ENCODE data around the gene MEST. TPM values are rescaled to one million over a fixed set of nuclear protein-coding genes. Genes with fewer than 3 reads are reported as not detected.
A peak's percentile ranks its signal among the peaks of the same experiment; 100 is the strongest.

Gene MEST, protein sequence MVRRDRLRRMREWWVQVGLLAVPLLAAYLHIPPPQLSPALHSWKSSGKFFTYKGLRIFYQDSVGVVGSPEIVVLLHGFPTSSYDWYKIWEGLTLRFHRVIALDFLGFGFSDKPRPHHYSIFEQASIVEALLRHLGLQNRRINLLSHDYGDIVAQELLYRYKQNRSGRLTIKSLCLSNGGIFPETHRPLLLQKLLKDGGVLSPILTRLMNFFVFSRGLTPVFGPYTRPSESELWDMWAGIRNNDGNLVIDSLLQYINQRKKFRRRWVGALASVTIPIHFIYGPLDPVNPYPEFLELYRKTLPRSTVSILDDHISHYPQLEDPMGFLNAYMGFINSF
- total RNA-seq = 10 to 100 TPM; 13.9 to 52.5 (median 17.8) TPM

DNA sequence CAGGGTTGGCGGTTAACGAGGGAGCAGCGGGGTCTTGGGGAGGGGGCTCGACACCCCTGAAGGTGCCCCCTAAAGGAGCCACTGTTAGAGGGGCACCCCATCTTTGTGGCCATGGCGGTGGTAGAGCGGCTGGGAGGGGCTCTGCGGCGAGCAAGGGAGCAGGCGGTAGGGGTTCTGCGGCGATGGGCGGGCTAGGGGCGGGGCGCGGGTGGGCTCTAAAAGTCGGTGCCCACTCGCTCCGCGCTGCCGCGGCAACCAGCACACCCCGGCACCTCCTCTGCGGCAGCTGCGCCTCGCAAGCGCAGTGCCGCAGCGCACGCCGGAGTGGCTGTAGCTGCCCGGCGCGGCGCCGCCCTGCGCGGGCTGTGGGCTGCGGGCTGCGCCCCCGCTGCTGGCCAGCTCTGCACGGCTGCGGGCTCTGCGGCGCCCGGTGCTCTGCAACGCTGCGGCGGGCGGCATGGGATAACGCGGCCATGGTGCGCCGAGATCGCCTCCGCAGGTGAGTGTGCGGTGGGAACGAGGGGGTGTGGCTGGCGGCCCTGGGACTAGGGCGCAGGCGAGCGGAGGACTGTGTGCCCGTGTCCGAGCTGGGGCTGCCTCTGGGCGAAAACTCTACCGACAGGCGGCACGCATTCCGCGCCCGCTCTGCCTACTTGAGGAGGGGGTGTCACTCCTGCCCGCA lies at the start of gene MEST:
Gene MEST (plus strand): TSS at position 245 of the 682 bp plus-strand sequence. CDS start 229 bp downstream, at position 474.
- ATAC-seq (ENCODE audit: low FRiP score in 2 of 2) = peak in 1 of 2 donors; percentile 61
- DNase-seq = peak in 1 of 2 donors; percentile 83
- TF ChIP-seq POLR2AphosphoS5 (IDR thresholded peaks at IDR 0.05) (no peak), EP300 (IDR thresholded peaks at IDR 0.05) (no peak), POLR2A (IDR thresholded peaks at IDR 0.05) (no peak)
- TF ChIP-seq, protein P1, sequence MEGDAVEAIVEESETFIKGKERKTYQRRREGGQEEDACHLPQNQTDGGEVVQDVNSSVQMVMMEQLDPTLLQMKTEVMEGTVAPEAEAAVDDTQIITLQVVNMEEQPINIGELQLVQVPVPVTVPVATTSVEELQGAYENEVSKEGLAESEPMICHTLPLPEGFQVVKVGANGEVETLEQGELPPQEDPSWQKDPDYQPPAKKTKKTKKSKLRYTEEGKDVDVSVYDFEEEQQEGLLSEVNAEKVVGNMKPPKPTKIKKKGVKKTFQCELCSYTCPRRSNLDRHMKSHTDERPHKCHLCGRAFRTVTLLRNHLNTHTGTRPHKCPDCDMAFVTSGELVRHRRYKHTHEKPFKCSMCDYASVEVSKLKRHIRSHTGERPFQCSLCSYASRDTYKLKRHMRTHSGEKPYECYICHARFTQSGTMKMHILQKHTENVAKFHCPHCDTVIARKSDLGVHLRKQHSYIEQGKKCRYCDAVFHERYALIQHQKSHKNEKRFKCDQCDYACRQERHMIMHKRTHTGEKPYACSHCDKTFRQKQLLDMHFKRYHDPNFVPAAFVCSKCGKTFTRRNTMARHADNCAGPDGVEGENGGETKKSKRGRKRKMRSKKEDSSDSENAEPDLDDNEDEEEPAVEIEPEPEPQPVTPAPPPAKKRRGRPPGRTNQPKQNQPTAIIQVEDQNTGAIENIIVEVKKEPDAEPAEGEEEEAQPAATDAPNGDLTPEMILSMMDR (IDR thresholded peaks at IDR 0.05) = no peak
- no peaks in the 10 kb centered on the region for H3K36me3 ChIP-seq
- H3K4me3 ChIP-seq = peak within 1 kb of the TSS; percentile 16 to 51 (median 44)
- H3K27ac ChIP-seq = peak within 1 kb of the TSS; percentile 7 to 38 (median 32)
- H3K27me3 ChIP-seq = peaks cover 0 to 2% (median 0%) of the 10 kb centered on the region in 4 donors
- no peaks in the 10 kb centered on the region for H3K9me3 ChIP-seq
- peaks cover 5 to 33% (median 9%) of the 10 kb centered on the region in 4 donors for H3K4me1 ChIP-seq
- 58 to 71% methylated on average over 12 to 21 of the region's 71 CpGs for WGBS, 2 donors

DNA sequence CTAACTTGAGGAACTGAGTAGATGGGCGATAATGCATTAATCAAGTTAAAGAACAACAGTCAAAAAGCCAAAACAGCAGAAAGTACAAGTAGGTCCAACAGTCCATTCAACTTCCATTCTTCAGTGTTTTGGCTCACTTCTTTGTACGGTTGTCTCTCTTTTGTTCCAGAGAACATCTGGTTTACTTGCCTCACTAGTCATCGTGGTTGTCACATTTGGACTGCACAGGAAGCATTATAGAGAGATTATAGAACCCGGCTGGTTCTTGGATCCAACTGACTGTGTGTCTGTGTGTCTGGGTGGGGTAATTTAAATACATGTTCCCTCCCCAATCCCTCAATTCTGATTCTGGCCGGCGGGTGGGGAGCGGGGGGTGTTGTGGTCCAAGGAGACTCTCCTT lies 49.3 kb upstream of the MEST start:
- Histone ChIP-seq H3K9me3 (no peaks in the 10 kb centered on the region), H3K4me3 (no peak overlapping the region), H3K4me1 (peaks cover 13 to 25% (median 17%) of the 10 kb centered on the region in 4 donors), H3K36me3 (no peaks in the 10 kb centered on the region), H3K27me3 (no peaks in the 10 kb centered on the region), H3K27ac (no peak overlapping the region)
- no peak for ATAC-seq (ENCODE audit: low FRiP score in 2 of 2)
- DNase-seq = no peak
- WGBS, 2 donors = 68 to 79% methylated on average over 7 of the region's 7 CpGs
- no peak for TF ChIP-seq EP300 (IDR thresholded peaks at IDR 0.05)
- no peak for TF ChIP-seq POLR2A (IDR thresholded peaks at IDR 0.05)
- no peak for TF ChIP-seq POLR2AphosphoS5 (IDR thresholded peaks at IDR 0.05)
- TF ChIP-seq, protein P1 (IDR thresholded peaks at IDR 0.05) = no peak

DNA sequence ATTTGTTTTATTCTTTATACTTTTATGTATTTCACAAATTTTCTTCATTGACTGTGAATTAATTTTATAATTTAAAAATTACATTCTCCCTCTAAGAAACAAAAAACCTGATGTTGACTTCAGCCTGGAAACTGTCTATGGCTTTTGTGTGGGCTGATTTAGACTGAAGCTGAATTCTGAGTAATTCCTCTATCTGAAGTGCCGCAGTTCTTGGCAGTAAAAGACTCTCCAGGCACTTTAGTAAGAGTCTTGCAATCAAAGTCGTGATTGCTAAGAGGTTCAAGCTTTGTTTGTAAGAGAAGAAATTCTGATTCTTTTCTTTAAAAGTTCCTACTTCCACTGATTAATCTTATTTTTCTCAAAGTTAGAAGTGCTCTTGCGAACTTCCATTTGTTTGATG lies 47.7 kb upstream of the MEST start:
- Histone ChIP-seq H3K4me3 (no peak overlapping the region), H3K36me3 (no peaks in the 10 kb centered on the region), H3K27ac (peak overlapping the region in 1 of 4 donors; percentile 44), H3K4me1 (peaks cover 13 to 25% (median 17%) of the 10 kb centered on the region in 4 donors), H3K9me3 (no peaks in the 10 kb centered on the region), H3K27me3 (no peaks in the 10 kb centered on the region)
- DNase-seq (peak in 1 of 2 donors; percentile 27), ATAC-seq (ENCODE audit: low FRiP score in 2 of 2) (no peak)
- no peak for TF ChIP-seq EP300 (IDR thresholded peaks at IDR 0.05)
- no peak for TF ChIP-seq POLR2A (IDR thresholded peaks at IDR 0.05)
- no peak for TF ChIP-seq POLR2AphosphoS5 (IDR thresholded peaks at IDR 0.05)
- TF ChIP-seq, protein P1 (IDR thresholded peaks at IDR 0.05) = no peak
- WGBS, 2 donors = 46 to 62% methylated on average over 3 of the region's 3 CpGs

DNA sequence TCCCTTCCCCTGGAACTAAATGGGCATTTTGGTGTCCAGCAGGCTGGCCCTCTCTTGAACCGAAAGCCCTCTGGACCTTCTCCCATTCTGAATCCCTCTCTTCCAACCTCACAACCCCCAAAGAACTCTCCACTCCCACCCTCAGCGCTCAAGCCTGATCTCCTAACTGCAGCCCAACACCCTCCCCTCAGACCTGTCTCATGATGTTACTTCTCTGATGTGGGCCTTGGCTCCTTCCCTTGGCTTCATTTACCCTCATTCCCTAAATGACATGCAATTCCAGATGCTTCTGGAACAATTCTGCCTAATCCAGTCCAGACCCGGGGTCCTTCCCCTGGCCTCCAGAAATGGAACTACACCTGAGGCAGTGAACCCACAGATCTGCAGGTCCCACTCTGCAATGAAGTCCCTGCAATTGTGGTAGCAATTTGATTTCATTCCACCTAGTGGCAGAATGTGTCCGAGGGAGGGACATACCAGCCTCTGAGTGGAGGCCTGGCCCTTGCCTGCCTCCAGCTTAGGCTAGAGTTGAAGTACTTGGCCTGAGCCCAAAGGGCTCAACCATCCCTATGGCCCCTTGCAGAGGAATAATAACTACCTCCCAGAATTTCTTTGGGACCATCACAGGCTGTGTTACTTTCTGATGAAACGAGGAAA lies 47.0 kb upstream of the MEST start:
- no peaks in the 10 kb centered on the region for H3K27me3 ChIP-seq
- TF ChIP-seq EP300 (IDR thresholded peaks at IDR 0.05) (no peak), POLR2A (IDR thresholded peaks at IDR 0.05) (no peak), POLR2AphosphoS5 (IDR thresholded peaks at IDR 0.05) (no peak)
- TF ChIP-seq, protein P1 (IDR thresholded peaks at IDR 0.05) = no peak
- no peak for DNase-seq
- ATAC-seq (ENCODE audit: low FRiP score in 2 of 2) = no peak
- WGBS, 2 donors = 70 to 74% methylated on average over 4 to 5 of the region's 5 CpGs
- H3K27ac ChIP-seq = peak overlapping the region in 1 of 4 donors; percentile 44
- peaks cover 11 to 25% (median 17%) of the 10 kb centered on the region in 4 donors for H3K4me1 ChIP-seq
- H3K36me3 ChIP-seq = no peaks in the 10 kb centered on the region
- no peak overlapping the region for H3K4me3 ChIP-seq
- no peaks in the 10 kb centered on the region for H3K9me3 ChIP-seq
